RWPE2 (cell line): Measurements from ENCODE around the gene JPT2.
A peak's percentile ranks its signal among the peaks of the same experiment; 100 is the strongest.

Experiments
- ATAC-seq: fragments of 200-7000 bp; cut with Tn5 transposase; 3 replicates; pipeline ENCODE4 v1.9.1; 2021; ENCODE audit warnings: low read depth
- DNase-seq: peaks from one replicate; pipeline ENCODE4 v3.0.0-alpha.2; 2020; ENCODE audit warnings: low spot score
- H3K27ac ChIP-seq: fragments of 450-650 bp; 2 replicates; pipeline ENCODE4 v1.5.1; 2017; ENCODE audit warnings: mild to moderate bottlenecking; ENCODE audit not compliant: poor library complexity, severe bottlenecking
- H3K27me3 ChIP-seq: fragments of 250-450 bp; sonication (Bioruptor Pico); 2 replicates; pipeline ENCODE4 v1.5.1; 2021; ENCODE audit warnings: mild to moderate bottlenecking, moderate library complexity; ENCODE audit not compliant: insufficient read depth, poor library complexity, severe bottlenecking
- H3K36me3 ChIP-seq: fragments of 250-450 bp; sonication (Bioruptor Pico); 2 replicates; pipeline ENCODE4 v1.5.1; 2020; ENCODE audit warnings: low read depth, mild to moderate bottlenecking, moderate library complexity
- H3K4me1 ChIP-seq: fragments of 250-450 bp; sonication (Bioruptor Pico); 2 replicates; pipeline ENCODE4 v1.5.1; 2021; ENCODE audit warnings: mild to moderate bottlenecking, moderate library complexity; ENCODE audit not compliant: insufficient read depth, poor library complexity, severe bottlenecking
- H3K4me3 ChIP-seq: fragments of 250-450 bp; sonication (Bioruptor Pico); 2 replicates; pipeline ENCODE4 v1.5.1; 2021; ENCODE audit warnings: mild to moderate bottlenecking, moderate library complexity; ENCODE audit not compliant: severe bottlenecking
- H3K9me3 ChIP-seq: fragments of 250-450 bp; sonication (Bioruptor Pico); 2 replicates; pipeline ENCODE4 v1.5.1; 2021; ENCODE audit warnings: mild to moderate bottlenecking, moderate library complexity; ENCODE audit not compliant: severe bottlenecking
- CTCF ChIP-seq: fragments of 450-650 bp; IDR thresholded peaks from one replicate; pipeline ENCODE4 v1.5.1; 2017; ENCODE audit warnings: mild to moderate bottlenecking, moderate library complexity; ENCODE audit not compliant: poor library complexity, severe bottlenecking

The JPT2 gene

GRCh38 chr16:1691276-1691675, 13.2 kb downstream of the JPT2 start:
- no peaks in the 10 kb centered on the region for H3K27me3 ChIP-seq
- peak overlapping the region; percentile 99 for H3K27ac ChIP-seq
- peaks cover 87% of the 10 kb centered on the region for H3K36me3 ChIP-seq

GRCh38 chr16:1691956-1692355, 13.9 kb downstream of the JPT2 start:
- Histone ChIP-seq H3K27me3 (no peaks in the 10 kb centered on the region), H3K4me3 (no peak overlapping the region), H3K27ac (peak overlapping the region; percentile 99), H3K4me1 (peaks cover 57% of the 10 kb centered on the region), H3K36me3 (peaks cover 87% of the 10 kb centered on the region), H3K9me3 (no peaks in the 10 kb centered on the region)
- peak; percentile 22 for TF ChIP-seq CTCF
- peak; percentile 89 for DNase-seq
- ATAC-seq, result peak; percentile 76

More at GRCh38 chr16:1691276-1691675, 13.2 kb downstream of the JPT2 start:
- no peak overlapping the region for H3K4me3 ChIP-seq
- TF ChIP-seq CTCF, result no peak
- H3K4me1 ChIP-seq, result peaks cover 61% of the 10 kb centered on the region
- no peaks in the 10 kb centered on the region for H3K9me3 ChIP-seq
- ATAC-seq (no peak), DNase-seq (no peak)

- H3K27ac ChIP-seq, result peak overlapping the region; percentile 99
- no peaks in the 10 kb centered on the region for H3K9me3 ChIP-seq
- DNase-seq (no peak), ATAC-seq (no peak)
- H3K27me3 ChIP-seq, result no peaks in the 10 kb centered on the region
- no peak overlapping the region for H3K4me3 ChIP-seq
- peaks cover 23% of the 10 kb centered on the region for H3K4me1 ChIP-seq
- no peak for TF ChIP-seq CTCF
- H3K36me3 ChIP-seq, result peaks cover 96% of the 10 kb centered on the region
Observed at GRCh38 chr16:1696863-1697262, 18.8 kb downstream of the JPT2 start.

GRCh38 chr16:1698680-1699079, 20.6 kb downstream of the JPT2 start:
- H3K27me3 ChIP-seq, result no peaks in the 10 kb centered on the region
- no peak for ATAC-seq
- H3K4me1 ChIP-seq, result peaks cover 17% of the 10 kb centered on the region
- H3K9me3 ChIP-seq, result no peaks in the 10 kb centered on the region
- no peak for DNase-seq
- no peak for TF ChIP-seq CTCF
- no peak overlapping the region for H3K4me3 ChIP-seq
- H3K27ac ChIP-seq, result peak overlapping the region; percentile 99
- peaks cover 89% of the 10 kb centered on the region for H3K36me3 ChIP-seq

GRCh38 chr16:1700246-1700645, 22.2 kb downstream of the JPT2 start:
- DNase-seq, result no peak
- Histone ChIP-seq H3K36me3 (peaks cover 73% of the 10 kb centered on the region), H3K9me3 (no peaks in the 10 kb centered on the region), H3K27me3 (no peaks in the 10 kb centered on the region), H3K4me3 (no peak overlapping the region), H3K27ac (peak overlapping the region; percentile 91), H3K4me1 (peaks cover 19% of the 10 kb centered on the region)
- ATAC-seq, result no peak
- no peak for TF ChIP-seq CTCF
